ENCODE results near the gene P2RX5.

P2RX5 gene

DNA sequence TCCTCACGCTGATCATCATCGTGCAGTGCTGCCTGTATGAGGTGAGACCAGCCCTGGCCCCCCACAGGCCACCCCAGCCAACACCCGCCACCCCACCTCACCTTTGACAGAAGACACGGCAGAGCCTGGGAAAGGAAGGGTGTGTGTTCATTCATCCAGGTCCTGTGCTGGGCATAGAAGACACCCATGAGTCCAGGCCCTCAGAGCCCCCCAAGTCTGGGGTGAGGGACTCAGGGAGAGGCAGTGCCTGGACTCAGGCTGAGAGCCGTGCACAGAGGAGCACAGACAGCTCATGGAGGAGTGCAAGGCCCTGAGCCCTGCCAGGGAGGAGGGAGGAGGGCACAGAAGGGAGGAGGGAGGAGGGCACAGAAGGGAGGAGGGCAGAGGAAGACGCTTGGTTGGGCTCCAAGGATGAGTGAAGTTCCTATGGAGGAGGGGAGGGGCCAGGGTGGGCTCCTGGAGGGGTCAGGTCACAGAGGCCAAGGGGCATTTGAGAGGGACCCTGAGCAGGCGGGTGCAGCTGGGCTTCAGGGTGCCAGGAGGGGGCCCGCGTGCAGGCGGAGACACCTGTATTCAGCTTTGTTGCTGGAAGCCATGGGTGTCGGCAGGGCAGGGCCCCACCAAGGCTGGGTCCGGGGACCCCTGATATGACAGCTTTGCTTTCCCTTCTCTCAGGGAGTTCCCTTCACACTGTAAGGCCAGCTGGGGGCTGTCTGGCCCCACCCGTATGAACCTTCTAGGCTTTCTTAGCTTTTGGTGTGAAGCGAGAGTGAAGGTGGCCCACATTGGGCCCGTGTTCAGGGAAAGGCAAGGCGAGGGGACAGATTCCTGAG lies 39.0 kb downstream of the P2RX5 start:
- no peaks in the 10 kb centered on the region for H4K20me1 ChIP-seq (ENCODE audit: insufficient read depth, low read length)
- no peaks in the 10 kb centered on the region for H3K27me3 ChIP-seq (ENCODE audit: insufficient read depth, low read length)
- H2AFZ ChIP-seq (ENCODE audit: low read length) = no peak overlapping the region
- TF ChIP-seq CTCF (IDR thresholded peaks at IDR 0.05; ENCODE audit: low read length) (no peak), EZH2 (IDR thresholded peaks at IDR 0.05; ENCODE audit: borderline replicate concordance, low read length) (no peak)
- no peak overlapping the region for H3K9ac ChIP-seq (ENCODE audit: low read length)
- H3K9me2 ChIP-seq (ENCODE audit: low read depth, low read length) = no peaks in the 10 kb centered on the region
- no peak overlapping the region for H3K4me3 ChIP-seq (ENCODE audit: low read depth, low read length, poor library complexity, severe bottlenecking)
- H3K27ac ChIP-seq (ENCODE audit: low read depth, low read length, poor library complexity, severe bottlenecking) = no peak overlapping the region
- H3K79me2 ChIP-seq (ENCODE audit: insufficient read depth, low read length) = no peaks in the 10 kb centered on the region
- no peaks in the 10 kb centered on the region for H3K4me1 ChIP-seq (ENCODE audit: insufficient read depth, low read length, severe bottlenecking)
- no peaks in the 10 kb centered on the region; the same call in 1 of the 2 replicates for H3K36me3 ChIP-seq (ENCODE audit: insufficient read depth, low read length)
- H3K9me3 ChIP-seq (ENCODE audit: low read length) = no peaks in the 10 kb centered on the region
- H3F3A ChIP-seq (ENCODE audit: insufficient read depth, low read length) = no peaks in the 10 kb centered on the region
- no peak overlapping the region for H3K4me2 ChIP-seq (ENCODE audit: low read length)

DNA sequence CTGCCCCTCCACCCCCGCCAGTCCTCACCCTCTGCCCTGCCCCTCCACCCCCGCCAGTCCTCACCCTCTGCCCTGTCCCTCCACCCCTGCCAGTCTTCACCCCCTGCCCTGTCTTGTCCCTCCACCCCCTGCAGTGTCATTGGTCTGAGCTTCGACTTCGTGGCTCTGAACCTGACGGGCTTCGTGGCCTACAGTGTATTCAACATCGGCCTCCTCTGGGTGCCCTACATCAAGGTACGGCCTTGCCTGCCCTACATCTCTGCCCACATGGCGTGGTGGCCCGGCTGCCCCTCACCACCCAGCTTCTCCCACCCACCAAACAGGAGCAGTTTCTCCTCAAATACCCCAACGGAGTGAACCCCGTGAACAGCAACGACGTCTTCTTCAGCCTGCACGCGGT lies 39.6 kb downstream of the P2RX5 start:
- Histone ChIP-seq H2AFZ (ENCODE audit: low read length) (no peak overlapping the region), H3F3A (ENCODE audit: insufficient read depth, low read length) (no peaks in the 10 kb centered on the region), H3K79me2 (ENCODE audit: insufficient read depth, low read length) (no peaks in the 10 kb centered on the region), H3K4me3 (ENCODE audit: low read depth, low read length, poor library complexity, severe bottlenecking) (no peak overlapping the region), H3K9ac (ENCODE audit: low read length) (no peak overlapping the region), H3K27ac (ENCODE audit: low read depth, low read length, poor library complexity, severe bottlenecking) (no peak overlapping the region), H3K27me3 (ENCODE audit: insufficient read depth, low read length) (no peaks in the 10 kb centered on the region), H3K36me3 (ENCODE audit: insufficient read depth, low read length) (no peaks in the 10 kb centered on the region; the same call in 1 of the 2 replicates), H4K20me1 (ENCODE audit: insufficient read depth, low read length) (no peaks in the 10 kb centered on the region), H3K4me1 (ENCODE audit: insufficient read depth, low read length, severe bottlenecking) (no peaks in the 10 kb centered on the region), H3K4me2 (ENCODE audit: low read length) (no peak overlapping the region), H3K9me3 (ENCODE audit: low read length) (no peaks in the 10 kb centered on the region), H3K9me2 (ENCODE audit: low read depth, low read length) (no peaks in the 10 kb centered on the region)
- TF ChIP-seq EZH2 (IDR thresholded peaks at IDR 0.05; ENCODE audit: borderline replicate concordance, low read length) = no peak
- TF ChIP-seq CTCF (IDR thresholded peaks at IDR 0.05; ENCODE audit: low read length) = no peak

GRCh38 chr17:3655766-3656165 lies 40.2 kb downstream of the P2RX5 start:
- no peak overlapping the region for H3K9ac ChIP-seq (ENCODE audit: low read length)
- H3K9me2 ChIP-seq (ENCODE audit: low read depth, low read length) = no peaks in the 10 kb centered on the region
- no peak overlapping the region for H3K4me3 ChIP-seq (ENCODE audit: low read depth, low read length, poor library complexity, severe bottlenecking)
- H3K36me3 ChIP-seq (ENCODE audit: insufficient read depth, low read length) = no peaks in the 10 kb centered on the region; the same call in 1 of the 2 replicates
- no peak overlapping the region for H2AFZ ChIP-seq (ENCODE audit: low read length)
- H3K4me1 ChIP-seq (ENCODE audit: insufficient read depth, low read length, severe bottlenecking) = no peaks in the 10 kb centered on the region
- H3K27ac ChIP-seq (ENCODE audit: low read depth, low read length, poor library complexity, severe bottlenecking) = no peak overlapping the region
- no peaks in the 10 kb centered on the region for H3K79me2 ChIP-seq (ENCODE audit: insufficient read depth, low read length)
- H3F3A ChIP-seq (ENCODE audit: insufficient read depth, low read length) = no peaks in the 10 kb centered on the region
- no peaks in the 10 kb centered on the region for H3K9me3 ChIP-seq (ENCODE audit: low read length)
- H3K27me3 ChIP-seq (ENCODE audit: insufficient read depth, low read length) = no peaks in the 10 kb centered on the region
- no peak overlapping the region for H3K4me2 ChIP-seq (ENCODE audit: low read length)
- no peaks in the 10 kb centered on the region for H4K20me1 ChIP-seq (ENCODE audit: insufficient read depth, low read length)
- no peak for TF ChIP-seq CTCF (IDR thresholded peaks at IDR 0.05; ENCODE audit: low read length)
- no peak for TF ChIP-seq EZH2 (IDR thresholded peaks at IDR 0.05; ENCODE audit: borderline replicate concordance, low read length)
